Measurements from ENCODE around the gene AIMP2.
A peak's percentile ranks its signal among the peaks of the same experiment; 100 is the strongest.
"Not testable (repeated sequence)": the region's sequence is repeated elsewhere in the genome, so short reads cannot be mapped to it uniquely, and the experiment has no call there.

AIMP2 gene

GRCh38 chr7:5987061-5987460 lies 22.0 kb upstream of the AIMP2 start:
- H3K9ac ChIP-seq (ENCODE audit: low read depth, low read length), result not testable (repeated sequence)

GRCh38 chr7:5997210-5997808 lies 11.8 kb upstream of the AIMP2 start:
- no peak overlapping the region for H3K27ac ChIP-seq (ENCODE audit: low read length)

More at GRCh38 chr7:5987061-5987460, 22.0 kb upstream of the AIMP2 start:
- DNase-seq; H4K20me1 ChIP-seq (ENCODE audit: insufficient read depth, low read length); H3K4me3 ChIP-seq (ENCODE audit: low read depth in 1 of 2, low read length in 2 of 2); H3K4me1 ChIP-seq (ENCODE audit: insufficient read depth, low read length); H3K27me3 ChIP-seq (ENCODE audit: insufficient read depth, low read length, poor library complexity); H2AFZ ChIP-seq (ENCODE audit: low read depth, low read length); H3K9me3 ChIP-seq (ENCODE audit: insufficient read depth, low read length, severe bottlenecking); H3K4me2 ChIP-seq (ENCODE audit: insufficient read depth, low read length); ATAC-seq (ENCODE audit: insufficient read depth, low read depth); H3K27ac ChIP-seq (ENCODE audit: low read length); H3K79me2 ChIP-seq (ENCODE audit: insufficient read depth, low read length): not testable (repeated sequence)
- peaks cover 35% of the 10 kb centered on the region for H3K36me3 ChIP-seq (ENCODE audit: insufficient read depth, low read length)

DNA sequence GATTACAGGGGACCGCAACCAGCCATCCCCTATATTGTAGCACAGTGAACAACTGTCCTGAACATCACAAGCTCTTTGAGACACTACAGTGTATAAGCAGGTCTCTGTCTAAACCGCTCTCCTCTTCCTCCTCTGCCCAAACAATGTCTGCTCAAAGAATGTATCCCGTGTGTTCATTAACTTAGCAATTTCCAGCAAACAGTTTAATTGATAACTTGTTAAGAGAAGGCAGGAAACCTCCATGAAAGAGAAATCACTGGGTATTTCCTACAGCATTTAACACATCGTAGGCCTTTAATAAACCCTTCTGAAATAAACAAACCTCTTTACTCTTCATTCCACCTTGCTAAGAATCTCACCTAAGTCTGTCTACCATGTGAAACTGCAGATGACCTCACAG lies 1.7 kb upstream of the AIMP2 start:
- Histone ChIP-seq H2AFZ (ENCODE audit: low read depth, low read length) (no peak overlapping the region), H3K79me2 (ENCODE audit: insufficient read depth, low read length) (peaks cover 48% of the 10 kb centered on the region), H3K9me3 (ENCODE audit: insufficient read depth, low read length, severe bottlenecking) (no peaks in the 10 kb centered on the region), H4K20me1 (ENCODE audit: insufficient read depth, low read length) (peaks cover 3% of the 10 kb centered on the region; the same call in 1 of the 2 replicates), H3K9ac (ENCODE audit: low read depth, low read length) (peak overlapping the region; percentile 83; the same call in 1 of the 2 replicates), H3K4me2 (ENCODE audit: insufficient read depth, low read length) (peak overlapping the region; percentile 68), H3K27ac (ENCODE audit: low read length) (no peak overlapping the region), H3K36me3 (ENCODE audit: insufficient read depth, low read length) (peaks cover 23% of the 10 kb centered on the region; the same call in 1 of the 2 replicates), H3K27me3 (ENCODE audit: insufficient read depth, low read length, poor library complexity) (no peaks in the 10 kb centered on the region), H3K4me3 (ENCODE audit: low read depth in 1 of 2, low read length in 2 of 2) (peak overlapping the region in 1 of 2 experiments; percentile 84; a peak in 1 of 4 replicates), H3K4me1 (ENCODE audit: insufficient read depth, low read length) (peaks cover 33% of the 10 kb centered on the region)
- DNase-seq (no peak), ATAC-seq (ENCODE audit: insufficient read depth, low read depth) (no peak)
- no peak for TF ChIP-seq EZH2 (IDR thresholded peaks at IDR 0.05; ENCODE audit: borderline replicate concordance, low read depth, low read length, severe bottlenecking)
- TF ChIP-seq, protein P1, sequence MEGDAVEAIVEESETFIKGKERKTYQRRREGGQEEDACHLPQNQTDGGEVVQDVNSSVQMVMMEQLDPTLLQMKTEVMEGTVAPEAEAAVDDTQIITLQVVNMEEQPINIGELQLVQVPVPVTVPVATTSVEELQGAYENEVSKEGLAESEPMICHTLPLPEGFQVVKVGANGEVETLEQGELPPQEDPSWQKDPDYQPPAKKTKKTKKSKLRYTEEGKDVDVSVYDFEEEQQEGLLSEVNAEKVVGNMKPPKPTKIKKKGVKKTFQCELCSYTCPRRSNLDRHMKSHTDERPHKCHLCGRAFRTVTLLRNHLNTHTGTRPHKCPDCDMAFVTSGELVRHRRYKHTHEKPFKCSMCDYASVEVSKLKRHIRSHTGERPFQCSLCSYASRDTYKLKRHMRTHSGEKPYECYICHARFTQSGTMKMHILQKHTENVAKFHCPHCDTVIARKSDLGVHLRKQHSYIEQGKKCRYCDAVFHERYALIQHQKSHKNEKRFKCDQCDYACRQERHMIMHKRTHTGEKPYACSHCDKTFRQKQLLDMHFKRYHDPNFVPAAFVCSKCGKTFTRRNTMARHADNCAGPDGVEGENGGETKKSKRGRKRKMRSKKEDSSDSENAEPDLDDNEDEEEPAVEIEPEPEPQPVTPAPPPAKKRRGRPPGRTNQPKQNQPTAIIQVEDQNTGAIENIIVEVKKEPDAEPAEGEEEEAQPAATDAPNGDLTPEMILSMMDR (IDR thresholded peaks at IDR 0.05; ENCODE audit: borderline replicate concordance, extremely low read depth, low read length, poor library complexity, severe bottlenecking), result no peak

More at GRCh38 chr7:5997210-5997808, 11.8 kb upstream of the AIMP2 start:
- TF ChIP-seq, protein P1 (IDR thresholded peaks at IDR 0.05; ENCODE audit: borderline replicate concordance, extremely low read depth, low read length, poor library complexity, severe bottlenecking), result peak; percentile 69
- TF ChIP-seq EZH2 (IDR thresholded peaks at IDR 0.05; ENCODE audit: borderline replicate concordance, low read depth, low read length, severe bottlenecking), result no peak
- no peaks in the 10 kb centered on the region for H3K79me2 ChIP-seq (ENCODE audit: insufficient read depth, low read length)
- H3K27me3 ChIP-seq (ENCODE audit: insufficient read depth, low read length, poor library complexity), result no peaks in the 10 kb centered on the region
- DNase-seq (peak; percentile 47), ATAC-seq (ENCODE audit: insufficient read depth, low read depth) (peak; percentile 67; the same call in 2 of the 3 replicates)
- H3K4me3 ChIP-seq (ENCODE audit: low read depth in 1 of 2, low read length in 2 of 2), result no peak overlapping the region
- H3K9me3 ChIP-seq (ENCODE audit: insufficient read depth, low read length, severe bottlenecking), result no peaks in the 10 kb centered on the region
- H2AFZ ChIP-seq (ENCODE audit: low read depth, low read length), result no peak overlapping the region
- H3K4me2 ChIP-seq (ENCODE audit: insufficient read depth, low read length), result no peak overlapping the region
- peaks cover 57% of the 10 kb centered on the region for H3K36me3 ChIP-seq (ENCODE audit: insufficient read depth, low read length)
- H3K9ac ChIP-seq (ENCODE audit: low read depth, low read length), result no peak overlapping the region
- H3K4me1 ChIP-seq (ENCODE audit: insufficient read depth, low read length), result no peaks in the 10 kb centered on the region
- H4K20me1 ChIP-seq (ENCODE audit: insufficient read depth, low read length), result no peaks in the 10 kb centered on the region

GRCh38 chr7:6007835-6008590 lies 1.1 kb upstream of the AIMP2 start:
- H3K9ac ChIP-seq (ENCODE audit: low read depth, low read length), result peak overlapping the region; percentile 83
- H3K4me2 ChIP-seq (ENCODE audit: insufficient read depth, low read length), result peak overlapping the region; percentile 68
- peak overlapping the region; percentile 44; the same call in 1 of the 2 replicates for H3K27ac ChIP-seq (ENCODE audit: low read length)
- peaks cover 54% of the 10 kb centered on the region for H3K79me2 ChIP-seq (ENCODE audit: insufficient read depth, low read length)
- not testable (repeated sequence) for H3K27me3 ChIP-seq (ENCODE audit: insufficient read depth, low read length, poor library complexity); ATAC-seq (ENCODE audit: insufficient read depth, low read depth); H3K9me3 ChIP-seq (ENCODE audit: insufficient read depth, low read length, severe bottlenecking); DNase-seq; H4K20me1 ChIP-seq (ENCODE audit: insufficient read depth, low read length)
- peaks cover 26% of the 10 kb centered on the region; the same call in 1 of the 2 replicates for H3K36me3 ChIP-seq (ENCODE audit: insufficient read depth, low read length)
- H3K4me1 ChIP-seq (ENCODE audit: insufficient read depth, low read length), result peaks cover 37% of the 10 kb centered on the region
- 0 out of 2 replicates have a peak overlapping the region, but pooled peaks have one; percentile 28 for H2AFZ ChIP-seq (ENCODE audit: low read depth, low read length)
- H3K4me3 ChIP-seq (ENCODE audit: low read depth in 1 of 2, low read length in 2 of 2), result peak overlapping the region; percentile 68 to 84; a peak in 3 of 4 replicates

GRCh38 chr7:6010370-6010769 lies 1.3 kb downstream of the AIMP2 start:
- H2AFZ ChIP-seq (ENCODE audit: low read depth, low read length); DNase-seq; H3K9me3 ChIP-seq (ENCODE audit: insufficient read depth, low read length, severe bottlenecking); H3K27ac ChIP-seq (ENCODE audit: low read length); ATAC-seq (ENCODE audit: insufficient read depth, low read depth); H4K20me1 ChIP-seq (ENCODE audit: insufficient read depth, low read length); H3K27me3 ChIP-seq (ENCODE audit: insufficient read depth, low read length, poor library complexity): not testable (repeated sequence)
- H3K9ac ChIP-seq (ENCODE audit: low read depth, low read length), result peak overlapping the region; percentile 83; the same call in 1 of the 2 replicates
- H3K4me3 ChIP-seq (ENCODE audit: low read depth in 1 of 2, low read length in 2 of 2), result peak overlapping the region; percentile 16 to 84; a peak in 2 of 4 replicates
- peaks cover 62% of the 10 kb centered on the region for H3K79me2 ChIP-seq (ENCODE audit: insufficient read depth, low read length)
- H3K36me3 ChIP-seq (ENCODE audit: insufficient read depth, low read length), result peaks cover 35% of the 10 kb centered on the region; the same call in 1 of the 2 replicates
- peak overlapping the region; percentile 68 for H3K4me2 ChIP-seq (ENCODE audit: insufficient read depth, low read length)
- H3K4me1 ChIP-seq (ENCODE audit: insufficient read depth, low read length), result peaks cover 47% of the 10 kb centered on the region
